Activated T-cell treated with anti-CD3 and anti-CD28 coated beads, Interleukin-2, amount 50 U/mL, for 24 hours (primary cell): Measurements from ENCODE around the gene THSD7B.

Source experiments
- DNase-seq: peaks from one replicate; pipeline ENCODE4 v3.0.0-alpha.2; 2020
- H3K27ac Mint-ChIP-seq: 2 replicates; pipeline ENCODE4 v1.8.0; 2020; ENCODE audit warnings: mild to moderate bottlenecking, mixed read lengths
- H3K27me3 Mint-ChIP-seq: 2 replicates; pipeline ENCODE4 v1.8.0; 2020; ENCODE audit warnings: mixed read lengths
- H3K36me3 Mint-ChIP-seq: 2 replicates; pipeline ENCODE4 v1.8.0; 2020; ENCODE audit warnings: low read depth, mixed read lengths
- H3K4me1 Mint-ChIP-seq: 2 replicates; pipeline ENCODE4 v1.8.0; 2020; ENCODE audit warnings: low read depth, mixed read lengths
- H3K4me3 Mint-ChIP-seq: 2 replicates; pipeline ENCODE4 v1.8.0; 2020; ENCODE audit warnings: mild to moderate bottlenecking, moderate library complexity, mixed read lengths
- H3K9me3 Mint-ChIP-seq: 2 replicates; pipeline ENCODE4 v1.8.0; 2020; ENCODE audit warnings: mixed read lengths

The THSD7B gene

GRCh38 chr2:137183206-137183898, 418.0 kb downstream of the THSD7B start:
- no peak overlapping the region for H3K27ac Mint-ChIP-seq
- H3K9me3 Mint-ChIP-seq = peaks cover 2% of the 10 kb centered on the region
- no peak overlapping the region for H3K4me3 Mint-ChIP-seq
- DNase-seq = no peak
- H3K36me3 Mint-ChIP-seq = no peaks in the 10 kb centered on the region
- H3K4me1 Mint-ChIP-seq = no peaks in the 10 kb centered on the region
- H3K27me3 Mint-ChIP-seq = no peaks in the 10 kb centered on the region

GRCh38 chr2:137185378-137186078, 420.2 kb downstream of the THSD7B start:
- no peak for DNase-seq
- no peak overlapping the region for H3K4me3 Mint-ChIP-seq
- H3K4me1 Mint-ChIP-seq = no peaks in the 10 kb centered on the region
- H3K9me3 Mint-ChIP-seq = peaks cover 2% of the 10 kb centered on the region
- no peaks in the 10 kb centered on the region for H3K27me3 Mint-ChIP-seq
- no peak overlapping the region for H3K27ac Mint-ChIP-seq
- no peaks in the 10 kb centered on the region for H3K36me3 Mint-ChIP-seq

DNA sequence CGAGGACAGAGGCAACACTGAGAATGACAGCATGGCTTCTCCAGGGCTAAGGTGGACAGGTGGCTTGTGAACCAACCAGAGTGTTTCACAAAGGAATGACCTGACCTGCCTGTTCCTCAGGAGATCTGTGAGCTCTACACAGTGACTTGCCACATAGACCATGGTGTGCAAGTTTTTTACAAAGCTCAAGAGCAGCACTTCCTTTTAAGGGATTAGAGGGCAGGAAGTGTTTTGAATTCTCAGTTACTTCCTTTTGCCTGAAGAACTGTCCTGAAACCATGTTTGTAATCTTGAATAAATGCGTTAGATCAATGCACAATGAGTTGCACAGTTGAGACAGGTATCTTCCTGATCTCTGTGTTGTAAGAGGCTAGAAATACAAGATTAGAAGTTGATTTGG, 421.9 kb downstream of the THSD7B start:
- Mint-ChIP-seq H3K9me3 (peaks cover 5% of the 10 kb centered on the region), H3K36me3 (no peaks in the 10 kb centered on the region), H3K4me1 (no peaks in the 10 kb centered on the region), H3K4me3 (no peak overlapping the region), H3K27ac (no peak overlapping the region), H3K27me3 (no peaks in the 10 kb centered on the region)
- DNase-seq = no peak

DNA sequence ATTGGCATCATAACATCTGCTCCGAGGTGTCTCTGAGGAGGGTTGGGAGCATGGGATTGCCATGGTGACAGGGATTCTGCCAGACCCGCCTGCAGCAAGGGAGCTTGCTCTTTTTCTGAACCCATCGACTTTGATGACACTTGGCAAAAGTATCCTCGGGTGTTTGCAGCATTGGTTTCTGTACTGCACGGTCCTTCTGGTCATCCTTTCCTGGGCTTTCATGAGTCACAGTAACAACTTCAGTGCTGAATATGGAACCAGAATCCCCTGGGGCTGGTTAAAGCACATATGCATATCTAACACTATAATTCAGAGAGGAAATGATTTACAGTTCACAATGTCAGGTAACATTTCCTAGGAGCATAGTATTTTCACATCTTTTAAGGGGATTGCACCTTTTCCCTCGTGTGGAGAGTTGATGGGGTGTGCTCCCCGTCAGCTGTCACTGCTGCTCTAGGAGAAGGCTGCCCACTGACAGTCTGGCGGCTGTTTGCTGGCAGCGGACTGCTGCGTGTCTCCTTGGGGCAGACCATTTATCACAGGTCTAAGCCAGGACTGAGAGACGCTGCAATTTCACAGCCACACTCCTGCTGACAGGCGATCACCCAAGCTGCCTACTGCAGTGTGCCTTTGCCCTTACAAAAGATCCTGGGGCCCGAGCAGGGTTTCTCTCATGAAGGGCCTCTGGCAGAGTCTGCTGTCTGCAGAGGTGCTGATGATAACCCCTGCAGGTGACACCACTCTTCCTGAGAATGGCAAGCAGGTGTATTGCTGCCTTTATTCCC, 425.3 kb downstream of the THSD7B start:
- H3K4me3 Mint-ChIP-seq = no peak overlapping the region
- H3K36me3 Mint-ChIP-seq = no peaks in the 10 kb centered on the region
- H3K4me1 Mint-ChIP-seq = no peaks in the 10 kb centered on the region
- H3K9me3 Mint-ChIP-seq = peaks cover 3% of the 10 kb centered on the region
- DNase-seq = no peak
- no peaks in the 10 kb centered on the region for H3K27me3 Mint-ChIP-seq
- H3K27ac Mint-ChIP-seq = no peak overlapping the region

DNA sequence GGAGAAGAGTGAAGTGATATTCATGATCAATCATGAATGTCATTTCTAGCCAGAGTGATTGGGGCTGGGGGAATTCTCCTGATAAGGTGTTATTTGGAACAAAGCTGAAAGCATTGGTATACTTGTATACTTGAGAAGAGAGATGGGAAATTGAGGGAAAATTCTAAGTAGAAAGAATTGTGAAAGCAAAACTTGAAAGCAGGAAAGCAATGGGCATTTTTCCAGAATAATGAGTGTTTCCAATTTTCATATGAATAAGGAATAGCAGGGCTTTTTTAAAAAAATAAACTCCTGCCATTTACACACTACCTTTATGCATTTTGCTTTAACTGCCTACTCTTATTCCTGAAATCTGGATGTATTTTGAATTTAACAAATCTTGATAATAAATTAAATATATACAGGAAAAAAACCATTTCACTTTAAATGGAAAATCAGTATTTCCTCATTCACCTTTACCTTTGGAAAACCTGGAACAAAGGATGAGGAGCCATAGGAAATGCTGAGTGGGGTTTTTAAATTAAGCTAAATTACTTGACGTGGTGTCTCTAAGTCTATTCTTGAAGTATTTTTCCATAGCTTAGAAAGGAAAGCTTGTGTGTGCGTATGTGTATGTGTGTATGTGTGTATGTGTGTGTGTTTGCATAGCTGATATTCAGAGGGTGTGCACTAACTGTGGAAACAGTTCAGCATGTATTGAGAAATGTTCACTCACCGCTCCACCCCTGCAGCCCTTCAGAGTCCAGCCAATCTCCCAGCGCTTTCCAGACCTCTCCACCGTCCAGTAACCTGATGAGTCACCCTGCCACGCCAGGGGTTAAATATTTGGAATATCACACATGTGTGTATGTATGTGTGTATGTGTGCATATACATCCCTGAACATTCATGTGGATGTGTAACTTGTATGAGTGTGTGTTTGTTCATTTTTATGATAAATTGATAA, 427.3 kb downstream of the THSD7B start:
- no peak for DNase-seq

DNA sequence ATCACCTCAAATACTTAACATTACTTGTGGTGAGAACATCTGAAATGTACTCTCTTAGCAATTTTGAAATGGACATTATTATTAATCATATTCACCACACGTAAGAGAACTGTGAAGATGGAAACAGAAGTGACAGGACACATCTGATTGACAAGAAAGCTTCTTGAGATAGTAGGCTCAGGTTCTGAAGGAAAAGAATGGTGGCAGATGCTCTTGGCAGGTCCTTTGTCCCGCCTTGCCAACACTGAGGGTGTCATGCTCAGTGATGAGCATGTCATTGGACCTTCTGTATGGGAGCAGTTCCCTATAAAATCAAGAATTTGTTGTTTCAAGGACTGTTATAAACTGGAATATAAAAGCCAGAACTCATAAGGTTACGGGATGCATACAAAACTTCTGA, 428.1 kb downstream of the THSD7B start:
- Mint-ChIP-seq H3K4me3 (no peak overlapping the region), H3K36me3 (no peaks in the 10 kb centered on the region), H3K9me3 (peaks cover 3% of the 10 kb centered on the region)

More for the DNA sequence above, 427.3 kb downstream of the THSD7B start:
- Mint-ChIP-seq H3K4me1 (no peaks in the 10 kb centered on the region), H3K36me3 (no peaks in the 10 kb centered on the region), H3K27me3 (no peaks in the 10 kb centered on the region), H3K27ac (no peak overlapping the region), H3K4me3 (no peak overlapping the region), H3K9me3 (peaks cover 3% of the 10 kb centered on the region)

DNA sequence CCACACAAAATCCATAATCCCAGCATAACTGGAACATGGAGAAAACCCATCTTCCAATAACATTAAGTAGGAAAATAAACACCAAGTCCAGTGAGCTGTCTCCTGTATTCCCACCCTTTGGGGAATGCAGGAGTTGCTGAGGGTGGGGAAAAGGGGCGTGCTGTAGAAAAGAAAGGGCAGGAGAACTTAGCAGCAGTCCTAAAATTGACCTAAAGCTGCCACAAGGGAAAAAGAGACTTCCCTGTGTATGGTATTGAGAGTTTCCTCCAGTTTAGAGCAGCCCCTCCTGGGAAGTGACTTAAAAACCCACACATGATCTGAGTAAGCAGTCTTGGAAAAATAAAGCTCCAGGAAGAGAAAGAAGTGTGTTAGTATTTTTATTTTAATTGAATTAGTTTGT, 428.8 kb downstream of the THSD7B start:
- Mint-ChIP-seq H3K27ac (no peak overlapping the region), H3K4me3 (no peak overlapping the region), H3K4me1 (no peaks in the 10 kb centered on the region), H3K36me3 (no peaks in the 10 kb centered on the region), H3K9me3 (peaks cover 3% of the 10 kb centered on the region), H3K27me3 (no peaks in the 10 kb centered on the region)
- no peak for DNase-seq

More for the DNA sequence above, 428.1 kb downstream of the THSD7B start:
- no peak for DNase-seq
- Mint-ChIP-seq H3K27me3 (no peaks in the 10 kb centered on the region), H3K4me1 (no peaks in the 10 kb centered on the region), H3K27ac (no peak overlapping the region)

GRCh38 chr2:137199751-137200150, 434.4 kb downstream of the THSD7B start:
- Mint-ChIP-seq H3K27me3 (peaks cover 3% of the 10 kb centered on the region), H3K36me3 (no peaks in the 10 kb centered on the region), H3K4me1 (no peaks in the 10 kb centered on the region), H3K27ac (no peak overlapping the region), H3K9me3 (peaks cover 2% of the 10 kb centered on the region), H3K4me3 (no peak overlapping the region)
- no peak for DNase-seq

- Mint-ChIP-seq H3K4me3 (no peak overlapping the region), H3K27me3 (peaks cover 3% of the 10 kb centered on the region), H3K9me3 (peaks cover 2% of the 10 kb centered on the region), H3K27ac (no peak overlapping the region), H3K4me1 (no peaks in the 10 kb centered on the region), H3K36me3 (no peaks in the 10 kb centered on the region)
- no peak for DNase-seq
Measured at GRCh38 chr2:137202318-137202717, 437.0 kb downstream of the THSD7B start.

- Mint-ChIP-seq H3K27me3 (peaks cover 3% of the 10 kb centered on the region), H3K27ac (no peak overlapping the region), H3K9me3 (peaks cover 2% of the 10 kb centered on the region), H3K36me3 (no peaks in the 10 kb centered on the region), H3K4me3 (no peak overlapping the region), H3K4me1 (no peaks in the 10 kb centered on the region)
- no peak for DNase-seq
Measured at GRCh38 chr2:137205324-137205723, 440.0 kb downstream of the THSD7B start.

- H3K27me3 Mint-ChIP-seq = peaks cover 3% of the 10 kb centered on the region
- H3K4me3 Mint-ChIP-seq = no peak overlapping the region
- no peak overlapping the region for H3K27ac Mint-ChIP-seq
- no peak for DNase-seq
- peaks cover 2% of the 10 kb centered on the region for H3K9me3 Mint-ChIP-seq
- H3K36me3 Mint-ChIP-seq = no peaks in the 10 kb centered on the region
- no peaks in the 10 kb centered on the region for H3K4me1 Mint-ChIP-seq
Measured at GRCh38 chr2:137206069-137206468, 440.7 kb downstream of the THSD7B start.

GRCh38 chr2:137207030-137207429, 441.7 kb downstream of the THSD7B start:
- Mint-ChIP-seq H3K27me3 (peaks cover 3% of the 10 kb centered on the region), H3K27ac (no peak overlapping the region), H3K4me1 (no peaks in the 10 kb centered on the region), H3K4me3 (no peak overlapping the region), H3K36me3 (no peaks in the 10 kb centered on the region), H3K9me3 (peaks cover 2% of the 10 kb centered on the region)
- no peak for DNase-seq

DNA sequence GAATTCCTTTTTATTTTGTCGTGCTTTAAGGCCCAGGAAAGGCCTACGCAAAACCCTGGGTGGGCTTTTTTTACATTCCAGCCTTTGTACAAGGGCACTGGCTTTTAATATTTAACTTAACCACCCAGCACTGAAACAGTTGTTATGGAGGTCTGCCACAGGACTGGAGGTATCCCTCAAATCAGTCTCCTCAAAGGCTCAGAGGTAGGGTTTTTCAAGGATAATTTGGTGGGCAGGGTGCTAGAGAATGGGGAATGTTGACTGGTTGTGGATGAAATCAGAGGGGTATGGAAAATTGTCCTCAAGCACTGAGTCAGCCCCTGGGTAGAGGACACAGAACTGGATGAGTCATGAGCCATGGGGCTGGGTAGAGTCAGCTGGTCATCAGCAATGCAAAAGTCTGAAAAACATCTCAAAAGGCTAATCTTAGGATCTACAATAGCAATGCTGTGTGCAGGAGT, 443.1 kb downstream of the THSD7B start:
- H3K4me1 Mint-ChIP-seq = no peaks in the 10 kb centered on the region
- no peak overlapping the region for H3K4me3 Mint-ChIP-seq
- H3K27ac Mint-ChIP-seq = no peak overlapping the region
- DNase-seq = no peak
- no peaks in the 10 kb centered on the region for H3K9me3 Mint-ChIP-seq
- no peaks in the 10 kb centered on the region for H3K36me3 Mint-ChIP-seq
- H3K27me3 Mint-ChIP-seq = no peaks in the 10 kb centered on the region

GRCh38 chr2:137210039-137210438, 444.7 kb downstream of the THSD7B start:
- Mint-ChIP-seq H3K9me3 (no peaks in the 10 kb centered on the region), H3K27ac (no peak overlapping the region), H3K4me1 (no peaks in the 10 kb centered on the region), H3K36me3 (no peaks in the 10 kb centered on the region), H3K27me3 (no peaks in the 10 kb centered on the region), H3K4me3 (no peak overlapping the region)
- no peak for DNase-seq
